Aorta (tissue), 5 donors: ENCODE measurements around the gene SPRY1. TPM values are rescaled to one million over a fixed set of nuclear protein-coding genes. Genes with fewer than 3 reads are reported as not detected.

Experiments used
- ATAC-seq: fragments of 200-7000 bp; cut with Tn5 transposase; one replicate; pipeline ENCODE4 v1.9.1; 2022; ENCODE audit warnings: moderate library complexity; ENCODE audit not compliant: low FRiP score
- DNase-seq, 2 donors: peaks; one replicate each; pipeline ENCODE4 v3.0.0-alpha.2; 2020
- H3K27ac ChIP-seq, 2 donors: one replicate each; pipeline ENCODE4 v1.5.1; 2013; ENCODE audit warnings: low read length in 2 of 2, mild to moderate bottlenecking in 2 of 2, moderate library complexity in 2 of 2, control low read depth in 1 of 2, inconsistent platforms in 1 of 2, low read depth in 1 of 2
- H3K27me3 ChIP-seq, 2 donors: one replicate each; pipeline ENCODE4 v1.6.1; 2013; ENCODE audit warnings: control low read depth in 1 of 2, low read length in 1 of 2, mild to moderate bottlenecking in 1 of 2, moderate library complexity in 1 of 2; ENCODE audit not compliant: insufficient read depth in 2 of 2, control insufficient read depth in 1 of 2
- H3K36me3 ChIP-seq, 2 donors: one replicate each; pipeline ENCODE4 v1.6.1; 2013; ENCODE audit warnings: control low read depth in 1 of 2, low read length in 1 of 2, mild to moderate bottlenecking in 1 of 2; ENCODE audit not compliant: insufficient read depth in 2 of 2, control insufficient read depth in 1 of 2
- H3K4me1 ChIP-seq, 2 donors: one replicate each; pipeline ENCODE4 v1.6.1; 2013; ENCODE audit warnings: low read length in 2 of 2, control low read depth in 1 of 2, mild to moderate bottlenecking in 1 of 2, moderate library complexity in 1 of 2; ENCODE audit not compliant: insufficient read depth in 2 of 2, control insufficient read depth in 1 of 2
- H3K4me3 ChIP-seq, 2 donors: one replicate each; pipeline ENCODE4 v1.5.1; 2013; ENCODE audit warnings: low read length in 2 of 2, control low read depth in 1 of 2, mild to moderate bottlenecking in 1 of 2
- H3K9me3 ChIP-seq: one replicate; pipeline ENCODE4 v1.6.1; 2013; ENCODE audit warnings: mild to moderate bottlenecking, low read length; ENCODE audit not compliant: control insufficient read depth
- WGBS, 2 donors: extraction: QIAGEN DNeasy Blood & Tissue Kit; methylation state at CpG; one replicate each; pipeline ENCODE4 v1.1.7; 2013; 5-methylcytosine and 5-hydroxymethylcytosine counted together
- intact Hi-C, 2 donors: fragments of 100-400 bp; cut with DNase I; formaldehyde crosslinking; loops; one replicate each; pipeline versions ENCODE4 v1.14.2 to v1.15.0; 2022
- polyA plus RNA-seq, 2 donors: library from polyadenylated mRNA; stranded (reverse); fragments of 200-250 nt; gene quantifications; one replicate each; pipeline ENCODE4 v1.2.3, GENCODE V29; 2013
- total RNA-seq, 2 donors: library from RNA; stranded (reverse); fragmentation: NEBNext Ultra II Directional; extraction: Animal tissue kit (Norgen Biotek cat#: 25700); gene quantifications; one replicate each; pipeline ENCODE4 v1.2.1, GENCODE V29; 2021
- donor health status: healthy with polysubstance abuse.
- donor health status: Bipolar disorder and iron deficiency.
- donor health status: DM: no; HTN: no; CAD: no.
- donor health status: DM: no; HTN: no; CAD: no.
- donor health status: DM: yes; HTN: yes; CAD: no.

Gene SPRY1
- total and polyA plus RNA-seq, 4 donors = 21.0 to 210 (median 151) TPM

DNA sequence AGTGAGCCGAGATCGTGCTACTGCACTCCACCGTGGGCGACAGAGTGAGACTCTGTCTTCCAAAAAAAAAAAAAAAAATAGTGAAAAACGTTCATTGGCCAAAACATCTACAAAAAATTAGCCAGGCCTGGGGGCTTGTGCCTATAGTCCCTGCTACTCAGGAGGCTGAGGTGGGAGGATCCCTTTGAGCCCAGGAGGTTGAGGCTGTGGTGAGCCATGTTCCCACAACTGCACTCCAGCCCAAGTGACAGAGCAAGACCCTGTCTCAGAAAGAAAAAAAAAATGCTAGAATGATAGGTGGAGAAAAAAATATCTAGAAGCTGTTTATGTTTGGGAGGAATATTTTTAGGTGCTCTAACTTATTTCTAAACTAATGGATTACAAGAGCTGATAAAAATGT lies 14.9 kb downstream of the SPRY1 start:
- Histone ChIP-seq H3K36me3 (peaks cover 0 to 2% of the 10 kb centered on the region in 2 donors), H3K4me3 (no peak overlapping the region), H3K27me3 (no peaks in the 10 kb centered on the region), H3K4me1 (peaks cover 0 to 3% of the 10 kb centered on the region in 2 donors), H3K27ac (no peak overlapping the region), H3K9me3 (no peaks in the 10 kb centered on the region)
- intact Hi-C loops = loop anchor here in 1 of 2 donors (5.0 kb wide), 1 partner anchor 141 kb away; no protein-coding TSS in a partner anchor
- ATAC-seq (no peak), DNase-seq (no peak)
- WGBS, 2 donors = 86 to 87% methylated on average over 5 of the region's 5 CpGs

DNA sequence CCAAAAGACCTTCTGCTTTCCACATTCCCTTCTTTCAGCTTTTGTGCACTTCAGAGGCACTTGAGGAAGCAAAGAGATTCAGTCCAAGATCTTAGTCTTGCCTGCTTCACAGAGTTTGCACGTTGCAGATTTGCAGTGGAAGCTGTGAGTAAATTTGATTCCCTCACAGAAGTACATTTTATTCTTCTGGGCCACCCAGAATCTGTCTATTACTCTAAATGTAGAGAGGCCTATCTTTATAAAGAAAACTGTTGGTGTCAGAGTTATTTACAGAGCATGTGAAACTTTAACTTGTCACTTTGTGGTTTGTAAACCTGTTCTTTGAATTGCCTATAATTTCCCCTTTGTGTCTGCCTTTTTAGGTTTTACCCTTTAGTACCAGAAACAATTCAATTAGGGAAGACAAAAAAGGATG lies 15.5 kb downstream of the SPRY1 start:
- ATAC-seq = no peak
- no peaks in the 10 kb centered on the region for H3K27me3 ChIP-seq
- WGBS, 2 donors = 16 to 28% methylated on average over 1 of the region's 1 CpG
- peaks cover 0 to 3% of the 10 kb centered on the region in 2 donors for H3K4me1 ChIP-seq
- intact Hi-C loops = loop anchor here in 1 of 2 donors (5.0 kb wide), 1 partner anchor 140 kb away; no protein-coding TSS in a partner anchor
- H3K27ac ChIP-seq = no peak overlapping the region
- H3K4me3 ChIP-seq = no peak overlapping the region
- H3K9me3 ChIP-seq = no peaks in the 10 kb centered on the region
- no peaks in the 10 kb centered on the region for H3K36me3 ChIP-seq
- no peak for DNase-seq

DNA sequence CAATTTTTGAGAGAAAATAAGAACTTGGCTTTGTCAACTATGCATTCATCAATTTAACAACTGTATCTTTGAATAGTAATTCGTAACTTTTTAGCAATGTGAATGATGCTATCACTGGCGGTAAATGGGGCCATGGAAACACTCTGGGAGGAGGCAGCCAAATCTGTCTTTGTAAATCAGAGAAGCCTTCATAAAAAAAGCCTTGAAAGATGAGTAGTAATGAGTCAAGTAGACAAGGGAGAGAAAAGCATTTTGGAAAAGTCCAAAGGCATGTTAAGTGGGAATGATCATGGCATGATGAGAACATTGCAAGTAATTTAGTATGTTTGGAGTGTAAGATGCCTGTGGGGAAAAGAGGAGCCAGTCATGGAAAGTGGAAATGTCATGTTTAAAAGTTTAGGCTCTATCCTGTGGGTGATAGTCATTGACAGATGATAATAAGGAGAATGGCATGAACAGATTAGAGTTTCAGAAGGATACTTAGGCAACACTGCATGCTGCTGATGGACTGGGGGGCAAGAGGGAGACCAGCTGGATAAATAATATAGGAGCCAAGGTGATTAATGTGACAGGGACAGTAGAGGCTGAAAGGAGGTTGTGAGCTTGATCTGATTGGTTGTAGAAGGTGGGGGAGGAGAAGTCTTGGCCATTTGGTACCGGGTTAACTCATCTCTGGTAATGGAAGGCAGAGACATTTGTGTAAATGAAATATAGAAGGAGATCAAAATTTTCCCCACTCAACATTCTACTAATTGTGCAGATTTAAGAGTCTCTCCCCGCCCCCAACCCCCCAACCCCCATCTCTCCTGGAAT lies 16.3 kb downstream of the SPRY1 start:
- Histone ChIP-seq H3K27ac (no peak overlapping the region), H3K4me1 (peaks cover 0 to 3% of the 10 kb centered on the region in 2 donors), H3K36me3 (no peaks in the 10 kb centered on the region), H3K9me3 (no peaks in the 10 kb centered on the region), H3K4me3 (no peak overlapping the region), H3K27me3 (no peaks in the 10 kb centered on the region)
- ATAC-seq (peak; percentile 27), DNase-seq (no peak)
- intact Hi-C loops = loop anchor here in 1 of 2 donors (5.0 kb wide), 1 partner anchor 139 kb away; no protein-coding TSS in a partner anchor
- WGBS, 2 donors = 84 to 92% methylated on average over 4 of the region's 4 CpGs

DNA sequence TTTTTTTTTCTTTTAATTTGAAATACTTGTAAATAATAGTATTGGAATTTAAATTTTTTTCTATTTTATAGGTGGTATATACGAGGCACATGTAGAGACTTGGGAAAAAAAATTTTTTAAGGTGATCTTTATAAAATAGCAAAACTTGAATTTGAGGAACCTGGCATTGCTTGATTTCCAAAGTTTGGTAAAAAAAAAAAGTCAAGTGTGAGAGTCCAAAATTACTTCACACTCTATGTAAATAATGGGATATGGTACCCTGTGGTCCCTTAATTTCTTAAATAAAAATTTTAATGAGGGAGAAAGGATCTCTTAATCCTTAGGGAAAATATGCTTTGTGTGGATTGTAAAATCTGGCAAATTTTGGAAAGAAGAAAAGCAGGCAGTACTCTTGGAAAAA lies 19.0 kb downstream of the SPRY1 start:
- intact Hi-C loops = no loop called here
- no peak for ATAC-seq
- Histone ChIP-seq H3K27me3 (no peaks in the 10 kb centered on the region), H3K4me1 (peaks cover 0 to 5% of the 10 kb centered on the region in 2 donors), H3K4me3 (no peak overlapping the region), H3K27ac (no peak overlapping the region), H3K9me3 (no peaks in the 10 kb centered on the region), H3K36me3 (no peaks in the 10 kb centered on the region)
- WGBS, 2 donors = 76 to 84% methylated on average over 1 of the region's 1 CpG
- no peak for DNase-seq

DNA sequence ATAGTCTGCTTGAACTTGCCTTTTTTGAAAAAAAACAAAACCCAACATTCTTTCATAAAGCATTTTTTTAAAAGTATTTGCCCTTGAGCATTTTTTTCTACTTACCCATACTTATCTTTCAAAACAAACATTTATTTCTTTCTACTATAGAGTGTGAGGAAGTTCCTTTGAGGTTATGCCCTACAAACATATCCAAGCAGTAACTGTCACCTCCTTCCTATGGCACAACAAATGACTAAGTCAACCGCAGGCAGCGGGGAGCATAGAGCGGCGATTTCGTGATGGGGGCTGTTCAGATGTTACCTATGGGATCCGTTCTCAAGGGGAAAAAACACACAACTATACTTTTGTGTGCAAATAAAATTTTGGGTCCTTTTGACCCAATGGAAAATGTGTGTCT lies 19.4 kb downstream of the SPRY1 start:
- ATAC-seq = no peak
- H3K4me1 ChIP-seq = peaks cover 0 to 5% of the 10 kb centered on the region in 2 donors
- intact Hi-C loops = no loop called here

DNA sequence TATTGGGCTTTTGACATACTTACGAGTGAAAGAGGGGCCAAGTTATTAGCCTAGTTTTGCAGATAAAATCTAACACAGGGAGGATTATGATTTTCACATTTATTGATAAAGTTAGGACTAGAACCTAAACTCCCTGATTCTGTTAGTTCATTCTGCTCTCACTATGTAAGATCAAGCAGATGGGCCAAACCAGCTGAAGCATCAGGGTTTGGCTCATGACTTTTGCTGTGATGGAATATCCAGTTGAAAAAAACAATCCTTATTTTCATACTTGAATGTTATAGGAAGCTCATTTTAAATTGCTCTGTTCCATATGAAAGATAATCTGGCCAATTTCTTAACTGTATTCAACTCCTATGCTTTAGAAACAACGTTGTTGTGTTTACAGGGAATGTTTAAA lies 21.2 kb downstream of the SPRY1 start:
- no peak for ATAC-seq
- H3K4me1 ChIP-seq = peaks cover 0 to 3% of the 10 kb centered on the region in 2 donors
- intact Hi-C loops = no loop called here
- H3K36me3 ChIP-seq = no peaks in the 10 kb centered on the region
- no peaks in the 10 kb centered on the region for H3K27me3 ChIP-seq
- H3K4me3 ChIP-seq = no peak overlapping the region
- no peak overlapping the region for H3K27ac ChIP-seq
- no peak for DNase-seq
- H3K9me3 ChIP-seq = no peaks in the 10 kb centered on the region
- WGBS, 2 donors = 62 to 65% methylated on average over 2 of the region's 2 CpGs

More for the DNA sequence above, 19.4 kb downstream of the SPRY1 start:
- no peak overlapping the region for H3K27ac ChIP-seq
- no peak overlapping the region for H3K4me3 ChIP-seq
- H3K9me3 ChIP-seq = no peaks in the 10 kb centered on the region
- DNase-seq = peak in 1 of 2 donors; percentile 64
- WGBS, 2 donors = 66 to 71% methylated on average over 6 of the region's 6 CpGs
- no peaks in the 10 kb centered on the region for H3K27me3 ChIP-seq
- H3K36me3 ChIP-seq = no peaks in the 10 kb centered on the region

DNA sequence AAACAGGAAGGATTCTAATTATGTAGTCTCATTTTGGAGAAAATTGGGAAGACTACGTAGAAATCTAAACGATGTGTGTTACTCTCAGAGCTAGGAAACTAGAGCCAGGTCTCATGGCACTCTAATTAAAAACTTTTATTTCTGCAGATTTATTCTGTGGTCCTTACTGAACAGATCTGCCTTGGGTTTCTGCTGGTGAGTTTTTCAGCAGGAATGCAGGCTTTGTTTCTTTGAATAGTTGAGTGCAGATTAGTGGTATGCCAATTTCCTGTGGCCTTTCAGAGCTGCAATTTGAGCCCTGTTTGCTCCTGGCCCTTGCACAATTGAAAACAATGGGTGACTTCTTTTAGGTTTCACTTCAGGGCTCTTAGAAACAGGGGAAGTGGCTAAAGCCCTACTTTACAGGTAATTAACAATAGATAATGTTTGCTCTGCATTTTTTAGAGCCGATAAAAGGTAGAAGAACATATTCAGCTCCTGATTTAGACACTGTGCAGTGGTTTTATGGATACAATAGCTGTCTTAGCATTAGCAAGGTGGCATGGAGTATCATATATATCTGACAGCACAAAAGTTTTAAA lies 21.8 kb downstream of the SPRY1 start:
- WGBS, 2 donors = 11 to 22% methylated on average over 3 of the region's 3 CpGs
- intact Hi-C loops = no loop called here
- no peak for DNase-seq
- no peaks in the 10 kb centered on the region for H3K9me3 ChIP-seq
- H3K27ac ChIP-seq = peak overlapping the region in 1 of 2 donors; percentile 9
- H3K27me3 ChIP-seq = no peaks in the 10 kb centered on the region
- no peak overlapping the region for H3K4me3 ChIP-seq
- peaks cover 0 to 2% of the 10 kb centered on the region in 2 donors for H3K4me1 ChIP-seq
- no peaks in the 10 kb centered on the region for H3K36me3 ChIP-seq
- ATAC-seq = peak; percentile 78

DNA sequence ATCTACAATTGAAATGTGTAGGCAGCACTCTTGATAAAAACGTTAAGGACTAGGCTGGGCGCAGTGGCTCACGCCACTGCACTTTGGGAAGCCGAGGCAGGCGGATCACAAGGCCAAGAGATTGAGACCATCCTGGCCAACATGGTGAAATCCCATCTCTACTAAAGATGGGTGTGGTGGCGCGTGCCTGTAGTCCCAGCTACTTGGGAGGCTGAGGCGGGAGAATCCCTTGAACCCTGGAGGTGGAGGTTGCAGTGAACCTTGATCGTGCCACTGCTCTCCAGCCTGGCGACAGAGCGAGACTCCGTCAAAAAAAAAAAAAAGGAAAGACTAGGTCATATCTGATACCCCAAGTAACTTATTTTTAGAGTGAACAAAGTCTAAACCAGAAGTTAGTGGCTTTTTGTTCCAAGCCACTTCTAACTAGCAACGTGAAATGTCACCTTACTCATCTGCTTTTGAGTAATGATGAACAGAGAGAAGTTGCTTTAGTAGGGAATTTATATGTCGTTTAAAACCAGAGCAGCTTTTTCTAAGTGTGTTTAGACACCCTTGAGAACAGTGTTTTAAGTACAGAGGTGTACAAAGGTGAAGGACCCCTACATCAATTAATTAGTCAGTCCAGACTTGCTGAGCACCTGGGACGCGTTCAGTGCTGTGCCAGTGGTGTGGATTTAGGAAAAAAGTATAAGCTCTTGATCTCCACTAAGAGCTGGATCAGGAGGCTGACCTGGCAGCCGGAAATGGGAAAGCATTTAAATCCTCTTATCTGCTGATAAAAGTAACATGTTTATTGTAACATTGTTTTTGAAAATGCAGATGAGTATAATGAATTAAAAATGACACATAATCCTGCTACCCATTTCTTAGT lies 23.5 kb downstream of the SPRY1 start:
- Histone ChIP-seq H3K27ac (no peak overlapping the region), H3K4me1 (peaks cover 0 to 2% of the 10 kb centered on the region in 2 donors), H3K4me3 (no peak overlapping the region), H3K9me3 (no peaks in the 10 kb centered on the region), H3K36me3 (no peaks in the 10 kb centered on the region), H3K27me3 (no peaks in the 10 kb centered on the region)
- 89 to 91% methylated on average over 17 of the region's 17 CpGs for WGBS, 2 donors
- intact Hi-C loops = no loop called here
- DNase-seq (no peak), ATAC-seq (no peak)
